Esophagus muscularis mucosa (tissue), 3 donors: Measurements from ENCODE around the gene IST1.

Experiments used
- CTCF ChIP-seq, 3 experiments: fragments of 200-600 bp in 2 of 3; fragments of 450-650 bp in 1 of 3; sonication (generic) in 2 of 3; IDR thresholded peaks; one replicate each; pipeline ENCODE4 v1.5.1; 2017 to 2019; ENCODE audit warnings: antibody characterized with exemption in 3 of 3, mild to moderate bottlenecking in 2 of 3, moderate library complexity in 1 of 3
- POLR2A ChIP-seq: fragments of 450-650 bp; IDR thresholded peaks from one replicate; pipeline ENCODE4 v1.6.1; 2017; ENCODE audit warnings: antibody characterized with exemption, moderate library complexity, mild to moderate bottlenecking, low read depth
- POLR2AphosphoS5 ChIP-seq, 2 donors: sonication (generic); formaldehyde crosslinking; IDR thresholded peaks; one replicate each; pipeline ENCODE4 v1.6.1; 2017; ENCODE audit warnings: antibody characterized with exemption in 2 of 2

- no peak for TF ChIP-seq CTCF (IDR thresholded peaks at IDR 0.05)
- TF ChIP-seq POLR2A = no peak
- no peak for TF ChIP-seq POLR2AphosphoS5 (IDR thresholded peaks at IDR 0.05)
Measured at GRCh38 chr16:71899171-71899570, 3.8 kb downstream of the IST1 start.
